GM21786 (cell line): ENCODE measurements around the gene CNTNAP2.

Experiments used
- ATAC-seq: cut with Tn5 transposase; IDR thresholded peaks from one replicate; pipeline ENCODE4 v1.9.1; 2021; ENCODE audit not compliant: unreplicated experiment

CNTNAP2 gene

DNA sequence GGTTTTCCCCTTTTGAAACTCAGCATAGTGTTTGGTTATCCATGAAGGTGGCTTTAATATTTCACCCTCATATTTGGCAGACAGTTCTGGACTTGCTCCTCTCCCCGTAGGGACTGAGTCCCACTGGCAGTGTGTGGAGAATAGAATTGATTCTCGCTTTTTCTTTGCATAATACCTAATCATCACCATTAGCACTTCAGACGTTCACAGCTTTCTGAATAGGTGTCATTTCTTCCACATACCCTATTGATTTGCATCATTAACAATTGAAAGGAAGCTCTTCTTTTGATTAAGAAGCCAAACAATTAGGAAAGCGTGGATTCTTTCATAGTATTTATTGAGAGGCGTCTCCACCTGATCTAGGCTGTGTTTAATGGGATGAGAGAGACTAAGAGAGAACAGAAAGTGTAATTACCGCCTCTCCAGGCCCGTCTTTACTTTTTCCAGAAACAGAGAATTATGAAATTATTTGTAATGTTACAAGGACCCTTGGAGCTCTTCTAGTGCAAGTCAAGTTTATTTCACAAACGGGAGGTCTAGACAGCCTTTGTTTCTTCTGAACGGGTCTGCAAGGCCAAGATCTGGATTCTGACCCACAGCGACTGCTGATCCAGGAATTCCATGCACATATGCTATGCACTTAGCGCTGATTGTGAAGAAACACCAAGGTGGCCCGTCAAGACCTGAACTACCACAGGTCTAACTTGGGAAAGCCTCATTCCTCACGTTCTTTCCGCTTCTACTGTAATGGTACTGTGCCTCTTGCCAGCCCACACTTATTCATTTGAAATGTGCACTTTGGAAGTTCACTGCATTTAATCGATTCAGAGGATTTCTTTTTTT is 2224.1 kb downstream of the CNTNAP2 start:
- no peak for ATAC-seq

DNA sequence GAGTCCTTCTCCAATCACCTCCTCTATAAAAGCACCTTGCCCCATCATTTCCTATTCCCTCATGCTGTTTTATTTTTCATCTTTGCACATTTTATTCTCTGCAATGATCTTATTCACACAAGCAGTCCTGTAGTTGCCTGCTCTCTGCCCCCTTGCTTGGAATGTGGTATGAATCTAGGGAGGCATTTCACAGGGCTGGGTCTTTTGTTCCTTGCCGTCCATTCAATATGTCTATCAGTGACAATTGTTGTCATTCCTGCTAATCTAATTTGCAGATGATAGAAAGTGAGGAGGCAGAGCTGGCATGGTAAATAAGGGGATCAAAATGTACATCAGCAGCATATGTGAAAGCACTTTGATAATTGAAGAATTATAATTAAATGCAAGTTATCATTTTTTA is 2227.8 kb downstream of the CNTNAP2 start:
- no peak for ATAC-seq

DNA sequence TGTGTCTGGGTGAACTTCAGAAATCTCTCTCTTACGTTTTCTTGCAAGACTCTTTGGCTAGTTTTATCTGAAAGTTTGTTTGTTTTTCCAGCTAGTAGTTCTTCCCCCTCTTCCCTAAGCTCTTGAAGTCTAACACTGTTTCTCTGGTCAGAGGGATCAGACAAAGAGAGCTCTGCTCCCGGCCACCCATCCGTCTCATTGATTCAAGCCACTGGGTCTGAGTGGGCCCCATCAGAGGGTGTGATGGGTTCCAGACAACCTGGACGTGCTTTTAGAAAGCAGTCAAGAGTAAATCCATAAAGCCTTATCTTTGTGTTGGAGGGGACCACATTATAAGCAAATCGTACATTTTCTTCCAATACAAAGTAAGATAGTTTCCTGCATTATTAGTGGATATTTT is 2231.4 kb downstream of the CNTNAP2 start:
- ATAC-seq: no peak

DNA sequence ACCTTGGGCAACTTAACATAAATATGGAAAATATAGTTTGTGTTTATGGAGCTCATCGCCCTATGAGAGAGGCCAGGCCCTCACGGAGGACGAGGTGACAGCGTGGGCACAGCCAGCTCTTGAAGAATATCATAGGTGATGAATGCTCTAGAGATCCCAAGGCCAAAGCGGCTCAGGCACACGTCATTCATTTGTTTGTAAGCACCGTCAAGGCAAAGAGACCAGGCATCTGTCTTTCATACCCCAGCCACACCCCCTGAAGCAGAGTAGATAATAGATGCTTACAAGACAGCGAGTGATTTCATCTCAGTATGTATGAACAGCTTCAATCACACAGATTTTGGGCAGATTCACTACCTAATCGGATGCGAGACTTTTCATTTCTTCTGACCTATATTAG is 2231.9 kb downstream of the CNTNAP2 start:
- ATAC-seq: no peak

DNA sequence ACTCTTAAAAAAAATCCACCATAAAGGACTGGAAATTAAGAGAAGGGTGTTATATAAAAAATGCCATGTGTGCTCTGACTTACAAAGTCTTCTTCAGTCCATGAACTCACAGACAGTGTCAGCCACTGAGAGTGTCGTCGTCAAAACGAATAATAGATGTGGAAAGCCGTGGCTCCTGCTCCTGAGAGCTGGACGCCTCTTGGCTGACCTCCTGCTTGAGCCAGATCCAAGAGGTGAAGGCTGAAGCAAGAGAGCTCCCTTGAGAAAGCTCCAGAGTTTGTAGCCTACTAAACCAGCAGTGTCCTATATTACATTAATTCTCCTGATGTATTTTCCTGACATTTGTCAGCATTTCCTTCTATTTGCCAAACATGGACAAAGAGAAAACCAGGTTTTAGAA is 2239.7 kb downstream of the CNTNAP2 start:
- ATAC-seq: no peak

DNA sequence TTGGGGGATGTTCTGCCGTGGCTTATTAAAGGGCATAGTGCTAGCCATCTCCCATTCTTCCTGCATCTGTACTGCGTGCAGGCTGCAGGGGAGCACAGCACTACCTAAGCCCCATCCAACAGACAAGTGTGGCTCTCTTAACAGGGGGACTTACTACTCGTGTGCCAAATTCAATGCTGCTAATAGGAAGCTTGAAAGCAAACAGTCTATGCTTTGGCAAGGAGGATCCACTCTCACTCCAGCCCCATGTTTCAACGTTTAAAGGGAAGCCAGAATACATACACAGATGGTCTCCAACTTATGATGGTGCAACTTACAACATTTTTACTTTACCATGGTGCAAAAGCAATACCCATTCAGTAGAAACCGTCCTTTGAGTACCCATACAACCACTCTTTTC is 2245.9 kb downstream of the CNTNAP2 start:
- no peak for ATAC-seq

DNA sequence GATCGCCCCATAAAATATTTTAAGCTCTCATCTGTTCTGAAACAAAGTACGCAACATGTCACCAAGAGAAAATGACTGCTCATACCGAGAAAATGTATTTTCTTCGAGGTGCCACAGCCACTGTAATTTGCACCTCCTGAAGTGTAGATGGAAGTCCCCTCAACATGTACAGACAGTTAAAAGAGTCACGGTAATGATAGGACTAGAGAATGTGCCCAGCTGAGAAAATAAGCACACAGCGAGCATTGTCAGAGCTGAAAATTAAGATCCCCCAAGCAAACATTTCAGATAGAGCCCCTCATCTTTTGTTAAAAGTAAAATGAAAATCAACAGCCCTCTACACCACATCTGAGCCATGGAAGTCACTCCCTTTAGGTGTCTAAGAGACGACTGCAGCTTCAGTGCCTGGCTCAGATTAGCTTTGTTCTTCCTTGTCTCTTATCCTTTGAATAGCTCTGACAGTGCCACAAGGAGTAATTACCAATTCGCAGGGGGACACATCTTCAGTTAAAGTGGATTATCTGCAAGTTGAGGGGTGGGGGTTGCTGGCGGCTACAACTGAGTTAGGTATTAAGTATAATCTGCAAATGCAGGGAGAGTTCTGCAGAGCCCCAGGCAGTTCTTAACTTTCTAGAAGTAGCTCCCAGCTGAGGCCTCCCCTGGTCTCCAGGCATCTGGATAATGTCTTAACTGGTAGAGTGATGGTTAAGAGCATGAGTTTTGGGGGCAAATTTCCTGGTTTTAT is 2251.3 kb downstream of the CNTNAP2 start:
- ATAC-seq: no peak

DNA sequence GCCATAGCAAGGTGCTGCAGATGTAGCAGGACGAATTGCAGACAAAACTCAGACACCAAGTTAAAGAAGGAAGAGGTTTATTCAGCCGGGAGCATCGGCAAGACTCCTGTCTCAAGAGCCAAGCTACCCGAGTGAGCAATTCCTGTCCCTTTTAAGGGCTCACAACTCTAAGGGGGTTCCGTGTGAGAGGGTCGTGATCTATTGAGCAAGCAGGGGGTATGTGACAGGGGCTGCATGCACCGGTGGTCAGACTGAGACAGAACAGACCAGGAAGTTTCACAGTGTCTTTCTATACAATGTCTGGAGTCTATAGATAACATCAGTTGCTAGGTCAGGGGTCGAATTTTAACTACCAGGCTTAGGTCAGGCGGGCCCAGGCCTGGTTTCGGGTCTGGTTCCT is 2252.0 kb downstream of the CNTNAP2 start:
- no peak for ATAC-seq

DNA sequence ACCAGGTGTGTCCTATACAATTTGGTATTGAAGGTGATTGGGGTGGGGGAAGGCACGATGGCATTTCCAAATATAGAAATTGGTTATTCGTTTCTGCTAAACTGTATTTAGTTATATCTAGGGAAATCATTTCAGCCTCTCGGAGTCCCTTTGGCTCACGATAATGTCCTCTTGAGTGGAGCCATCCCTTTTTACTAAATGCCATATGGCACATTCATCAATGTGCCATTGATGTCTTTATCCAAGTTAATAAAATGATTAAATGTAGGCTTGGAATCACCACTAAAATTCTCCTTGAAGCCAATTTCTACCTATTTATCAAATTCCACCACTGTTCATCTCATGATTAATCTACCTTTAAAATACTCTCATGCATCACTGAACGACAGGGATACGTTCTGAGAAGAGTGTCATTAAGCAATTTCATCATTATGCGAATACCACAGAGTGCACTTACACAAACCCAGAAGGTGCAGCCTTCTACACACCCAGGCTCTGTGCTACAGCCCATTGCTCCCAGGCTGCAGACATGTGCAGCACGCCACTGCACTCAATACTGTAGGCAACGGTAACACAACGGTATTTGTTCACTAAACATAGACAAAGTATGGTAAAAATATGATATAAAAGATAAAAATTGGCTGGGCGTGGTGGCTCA is 2254.8 kb downstream of the CNTNAP2 start:
- no peak for ATAC-seq

DNA sequence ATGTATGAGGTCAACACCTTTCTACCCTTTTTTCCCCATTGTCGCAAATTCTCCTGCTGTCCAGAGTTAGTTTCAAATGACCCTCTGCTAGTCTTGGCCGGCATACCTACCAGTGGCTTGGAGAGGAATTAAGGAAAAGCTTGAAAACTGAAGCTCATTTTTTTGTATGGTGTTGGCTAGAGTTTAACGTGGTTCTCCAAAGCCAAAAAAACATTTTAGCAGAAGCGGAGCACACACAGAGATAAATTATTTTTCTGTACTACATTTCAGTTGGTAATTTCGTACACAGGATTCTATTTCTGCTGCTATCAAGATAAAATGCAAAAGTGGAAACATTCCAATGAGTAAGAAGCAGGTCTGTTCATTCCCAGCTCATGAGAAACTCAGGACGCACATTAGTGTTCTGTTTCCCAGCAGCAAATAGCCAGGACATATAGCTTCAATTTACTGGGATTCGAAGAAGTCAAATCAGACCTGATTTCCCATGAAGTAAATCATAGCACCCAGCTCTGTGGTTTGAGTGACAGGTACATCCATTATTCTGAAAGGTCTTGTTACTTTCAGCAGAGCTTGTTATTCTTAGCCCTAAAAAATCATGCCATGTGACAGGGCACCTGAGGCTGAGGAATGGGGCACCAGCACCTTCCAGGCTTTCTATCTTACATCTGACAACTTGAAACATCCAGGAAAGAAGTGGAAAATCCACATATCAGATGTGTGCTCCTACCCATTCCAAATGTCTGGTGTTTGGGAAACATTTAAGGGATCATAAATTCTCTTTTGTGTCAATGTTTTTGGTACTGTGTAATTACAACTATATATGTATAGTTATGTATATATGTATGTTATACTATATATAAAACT is 2258.0 kb downstream of the CNTNAP2 start:
- no peak for ATAC-seq

DNA sequence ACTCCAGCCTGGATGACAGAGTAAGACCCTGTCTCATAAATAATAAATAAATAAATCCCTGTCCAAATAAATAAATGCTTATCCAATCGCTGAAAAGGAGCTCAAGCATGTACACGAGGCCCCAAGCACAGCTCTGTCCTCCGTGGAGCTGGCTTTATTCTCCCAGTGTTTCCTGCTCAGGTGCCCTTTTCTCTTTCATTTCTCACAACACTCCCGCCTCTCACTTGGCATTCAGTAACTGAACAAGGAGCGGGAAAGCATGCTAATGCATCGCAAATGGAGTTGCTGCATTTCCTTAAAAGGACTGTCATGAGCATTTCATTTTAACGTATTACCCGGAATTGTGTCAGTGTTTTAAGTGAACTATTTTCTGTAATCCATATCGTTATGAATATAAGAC is 2263.1 kb downstream of the CNTNAP2 start:
- no peak for ATAC-seq

DNA sequence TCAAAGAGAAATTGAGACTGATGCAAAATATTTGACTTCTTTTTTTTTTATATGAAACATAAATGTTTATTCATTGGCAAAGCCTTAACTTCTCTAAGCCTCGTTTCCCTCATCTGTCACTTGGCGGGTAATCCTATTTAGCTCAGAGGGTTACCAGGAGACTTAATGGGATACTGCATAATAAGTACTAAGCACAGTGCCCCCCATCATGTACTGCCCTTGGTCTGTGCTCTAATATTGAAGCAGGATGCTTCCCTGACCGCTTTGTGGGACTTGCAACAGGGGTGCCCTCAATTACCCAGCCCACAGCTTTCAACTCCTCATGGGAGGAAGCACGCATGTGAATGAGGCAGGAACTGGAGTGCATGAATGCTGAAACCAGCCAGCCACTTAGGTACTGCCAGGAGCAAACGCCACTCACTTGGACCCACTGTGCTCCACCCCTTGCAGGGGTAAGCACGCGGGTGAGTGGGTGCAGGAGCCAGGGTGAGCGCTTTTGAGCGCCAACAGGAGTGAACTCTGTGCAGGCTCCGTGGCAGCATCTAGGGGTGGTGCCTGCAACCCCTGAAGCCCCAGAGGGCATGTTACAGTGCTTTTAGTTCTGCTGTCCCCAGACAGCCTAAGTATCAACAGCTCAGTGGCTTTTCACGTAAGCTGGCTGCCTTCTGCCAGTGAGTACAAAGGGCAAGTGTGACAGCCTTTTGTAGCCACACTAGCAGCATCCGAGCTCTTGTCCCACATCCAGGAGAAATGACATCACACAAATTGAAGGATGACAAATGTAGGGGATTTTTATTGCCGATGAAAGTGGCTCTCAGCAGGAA is 2264.2 kb downstream of the CNTNAP2 start:
- no peak for ATAC-seq

DNA sequence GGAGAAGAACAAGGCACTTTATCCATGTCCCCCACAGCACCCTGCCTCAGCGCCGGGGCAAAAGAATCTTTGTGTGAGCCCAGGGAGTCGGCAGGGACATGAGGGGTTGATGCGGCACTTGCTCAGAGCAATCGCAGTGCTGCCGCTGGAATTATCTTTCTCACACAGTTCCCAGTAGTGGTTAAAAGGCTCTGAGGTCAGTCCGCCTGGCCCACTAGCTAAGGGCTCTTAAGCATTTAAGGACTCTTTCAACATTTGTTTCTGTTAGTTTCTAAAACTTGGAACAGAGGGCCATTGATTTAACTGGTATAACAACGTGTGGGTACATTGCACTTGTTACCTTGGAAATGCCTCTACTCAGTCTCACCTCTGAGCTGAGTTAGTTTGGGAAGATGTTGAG is 2266.0 kb downstream of the CNTNAP2 start:
- ATAC-seq: no peak

DNA sequence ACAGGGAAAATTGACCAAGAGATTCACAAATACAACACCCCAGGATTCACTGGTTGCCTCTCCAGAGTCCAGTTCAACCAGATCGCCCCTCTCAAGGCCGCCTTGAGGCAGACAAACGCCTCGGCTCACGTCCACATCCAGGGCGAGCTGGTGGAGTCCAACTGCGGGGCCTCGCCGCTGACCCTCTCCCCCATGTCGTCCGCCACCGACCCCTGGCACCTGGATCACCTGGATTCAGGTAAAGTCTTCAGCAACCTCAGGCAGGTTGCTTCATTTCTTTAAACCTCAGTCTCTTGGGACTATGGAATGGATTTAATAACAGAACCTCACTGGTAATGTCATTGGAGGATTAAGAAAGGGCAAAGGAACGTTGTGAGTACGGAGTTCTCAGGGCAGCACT is 2267.1 kb downstream of the CNTNAP2 start:
- no peak for ATAC-seq

DNA sequence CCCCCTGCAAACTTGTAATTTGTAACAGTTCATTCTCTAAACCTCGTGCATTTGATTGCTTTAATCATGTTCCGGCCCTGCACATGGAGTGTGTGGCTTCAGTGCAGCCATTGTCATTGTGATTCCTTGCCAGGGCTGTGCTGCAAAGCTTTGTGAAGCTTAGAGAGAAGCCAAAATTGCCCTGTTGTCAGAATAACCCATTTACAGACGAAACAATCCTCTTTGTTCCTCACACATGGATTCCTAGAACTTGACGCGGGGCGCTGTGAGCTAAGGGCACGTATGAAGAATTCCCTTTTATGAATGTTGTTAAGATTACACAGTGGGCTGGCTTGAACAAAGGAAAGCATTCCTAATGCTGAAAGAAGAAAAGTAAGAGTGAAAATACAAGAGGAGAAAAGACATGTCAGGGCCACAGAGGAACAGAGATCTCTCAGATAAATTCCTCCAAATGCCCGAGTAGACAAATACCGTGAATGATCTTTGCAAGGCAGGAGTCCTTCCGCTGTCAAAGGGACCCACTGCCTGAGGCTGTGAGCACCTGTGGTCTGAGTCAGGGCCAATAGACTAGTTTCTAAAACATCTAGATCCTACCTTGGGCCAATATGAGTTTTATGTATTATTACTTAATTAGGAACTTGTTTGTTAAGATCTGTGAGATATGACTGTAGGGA is 2268.5 kb downstream of the CNTNAP2 start:
- ATAC-seq: no peak

DNA sequence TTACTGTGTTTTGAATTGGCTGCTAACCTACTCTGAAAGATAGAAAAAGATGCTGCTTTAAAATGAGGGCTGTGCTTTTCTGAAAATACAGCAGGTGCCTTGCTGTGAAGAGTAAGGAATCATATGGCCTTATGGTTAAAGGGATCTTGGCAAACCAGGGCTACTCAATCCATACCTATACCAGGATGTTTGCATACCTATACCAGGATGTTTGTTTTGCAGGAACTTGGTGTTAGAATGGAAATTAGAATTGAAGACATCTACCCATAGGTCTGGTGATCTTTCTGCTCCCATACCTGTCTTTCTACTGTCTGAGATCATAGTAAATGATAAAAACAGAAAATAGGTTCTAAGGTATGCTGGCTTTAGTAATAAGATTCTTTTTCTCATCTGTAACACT is 2273.8 kb downstream of the CNTNAP2 start:
- ATAC-seq: no peak

DNA sequence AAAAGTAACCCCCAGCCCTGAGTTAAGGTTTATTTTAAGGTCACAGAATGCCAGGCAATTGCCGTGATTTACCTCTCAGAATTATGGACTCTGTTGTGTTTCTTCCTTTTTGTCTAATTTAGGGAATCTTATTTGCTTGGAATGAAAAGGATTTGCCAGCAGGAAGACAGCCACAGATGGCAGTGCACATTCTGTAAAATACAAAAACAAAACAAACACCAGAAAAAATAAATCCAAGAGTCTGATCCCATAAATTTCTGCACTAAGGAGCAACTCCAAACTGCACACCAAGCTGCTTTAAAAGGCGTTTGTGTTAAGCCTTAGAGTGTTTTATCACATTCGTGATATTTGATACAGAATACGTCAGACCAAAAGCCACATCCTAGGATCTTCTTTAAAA is 2275.0 kb downstream of the CNTNAP2 start:
- ATAC-seq: no peak

DNA sequence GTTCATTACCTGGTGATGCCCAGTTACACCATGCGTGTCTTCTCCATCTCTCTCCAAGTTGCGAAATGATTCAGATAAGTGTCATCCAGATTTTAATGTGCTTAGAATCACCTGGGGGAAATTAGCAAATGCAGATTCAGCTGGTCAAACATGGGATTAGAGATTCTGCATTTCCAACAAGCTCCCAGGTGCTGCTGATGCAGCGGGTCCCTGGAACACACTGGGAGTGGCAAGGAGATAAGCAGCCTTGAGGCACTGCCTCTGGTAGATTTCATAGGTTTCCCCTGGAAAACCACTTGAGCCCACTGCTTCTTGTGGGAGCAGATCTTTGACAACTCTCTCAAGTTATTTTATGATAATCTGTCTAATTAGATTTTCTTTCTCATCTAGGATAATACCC is 2278.0 kb downstream of the CNTNAP2 start:
- ATAC-seq: no peak

DNA sequence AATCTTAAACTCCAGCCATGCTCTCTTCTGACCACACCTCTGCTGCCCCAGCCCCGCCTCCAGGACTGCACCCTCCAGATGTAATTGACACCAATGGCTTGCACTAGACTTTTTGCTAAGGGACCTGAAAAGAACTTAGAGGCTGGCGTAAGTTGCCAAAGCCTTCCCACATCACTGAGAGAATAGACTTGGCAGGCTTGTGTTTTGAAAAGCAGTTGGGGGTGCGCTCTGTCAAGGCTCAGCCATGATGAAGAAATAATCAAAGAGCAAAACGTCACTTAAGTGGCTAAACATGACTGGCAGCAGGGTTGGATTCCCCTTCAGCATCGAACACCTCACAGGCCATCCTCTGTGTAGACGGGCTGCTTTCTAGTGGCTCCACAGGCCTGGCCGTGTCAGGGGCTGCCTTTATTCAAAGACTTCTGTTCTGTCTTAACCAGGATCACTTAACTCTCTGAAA is 2278.8 kb downstream of the CNTNAP2 start:
- ATAC-seq: no peak
